IPS-18c (cell line): ENCODE results near the gene CDHR3.
"Not testable (repeated sequence)": the region's sequence is repeated elsewhere in the genome, so short reads cannot be mapped to it uniquely, and the experiment has no call there.

ENCODE experiments used
- H3K4me3 ChIP-seq: 2 replicates; pipeline ENCODE4 v1.7.0; 2013; ENCODE audit warnings: low read depth, mild to moderate bottlenecking, low read length, moderate library complexity; ENCODE audit not compliant: insufficient read depth
- H3K9me3 ChIP-seq: one replicate; pipeline ENCODE4 v1.6.1; 2013; ENCODE audit warnings: mild to moderate bottlenecking, low read length, moderate library complexity; ENCODE audit not compliant: control insufficient read depth, insufficient read depth

Gene CDHR3

GRCh38 chr7:105952917-105953595 lies 10.0 kb upstream of the CDHR3 start:
- no peaks in the 10 kb centered on the region for H3K9me3 ChIP-seq
- H3K4me3 ChIP-seq = no peak overlapping the region

- Histone ChIP-seq H3K4me3 (no peak overlapping the region), H3K9me3 (no peaks in the 10 kb centered on the region)
These were observed 8.4 kb upstream of the CDHR3 start for GRCh38 chr7:105954711-105955110.

GRCh38 chr7:105955651-105956466 lies 7.2 kb upstream of the CDHR3 start:
- H3K4me3 ChIP-seq = not testable (repeated sequence)

GRCh38 chr7:105958012-105958411 lies 5.1 kb upstream of the CDHR3 start:
- H3K4me3 ChIP-seq = no peak overlapping the region
- no peaks in the 10 kb centered on the region for H3K9me3 ChIP-seq

More at GRCh38 chr7:105955651-105956466, 7.2 kb upstream of the CDHR3 start:
- not testable (repeated sequence) for H3K9me3 ChIP-seq

- Histone ChIP-seq H3K9me3 (no peaks in the 10 kb centered on the region), H3K4me3 (no peak overlapping the region)
These were observed 711 bp upstream of the CDHR3 start for GRCh38 chr7:105962353-105962752.

GRCh38 chr7:105971845-105972244 lies 8.8 kb downstream of the CDHR3 start:
- no peaks in the 10 kb centered on the region for H3K9me3 ChIP-seq
- H3K4me3 ChIP-seq = no peak overlapping the region

GRCh38 chr7:105972276-105972675 lies 9.2 kb downstream of the CDHR3 start:
- Histone ChIP-seq H3K9me3 (no peaks in the 10 kb centered on the region), H3K4me3 (no peak overlapping the region)

- H3K9me3 ChIP-seq = peaks cover 3% of the 10 kb centered on the region
- no peak overlapping the region for H3K4me3 ChIP-seq
These were observed 11.4 kb downstream of the CDHR3 start for GRCh38 chr7:105974471-105974870.

- Histone ChIP-seq H3K4me3 (no peak overlapping the region), H3K9me3 (peaks cover 3% of the 10 kb centered on the region)
These were observed 12.8 kb downstream of the CDHR3 start for GRCh38 chr7:105975770-105976417.

GRCh38 chr7:105976868-105977267 lies 13.8 kb downstream of the CDHR3 start:
- no peak overlapping the region for H3K4me3 ChIP-seq

GRCh38 chr7:105978035-105978434 lies 15.0 kb downstream of the CDHR3 start:
- Histone ChIP-seq H3K4me3 (no peak overlapping the region), H3K9me3 (peaks cover 3% of the 10 kb centered on the region)

More at GRCh38 chr7:105976868-105977267, 13.8 kb downstream of the CDHR3 start:
- peaks cover 3% of the 10 kb centered on the region for H3K9me3 ChIP-seq

GRCh38 chr7:105978974-105979373 lies 15.9 kb downstream of the CDHR3 start:
- Histone ChIP-seq H3K9me3 (peaks cover 3% of the 10 kb centered on the region), H3K4me3 (no peak overlapping the region)

- Histone ChIP-seq H3K9me3 (peaks cover 3% of the 10 kb centered on the region), H3K4me3 (no peak overlapping the region)
These were observed 16.3 kb downstream of the CDHR3 start for GRCh38 chr7:105979405-105979804.

- Histone ChIP-seq H3K4me3 (no peak overlapping the region), H3K9me3 (peaks cover 3% of the 10 kb centered on the region)
These were observed 17.8 kb downstream of the CDHR3 start for GRCh38 chr7:105980645-105981396.

- peaks cover 3% of the 10 kb centered on the region for H3K9me3 ChIP-seq
- H3K4me3 ChIP-seq = no peak overlapping the region
These were observed 19.3 kb downstream of the CDHR3 start for GRCh38 chr7:105982388-105982787.

- not testable (repeated sequence) for H3K9me3 ChIP-seq, H3K4me3 ChIP-seq
These were observed 21.7 kb downstream of the CDHR3 start for GRCh38 chr7:105984808-105985207.

GRCh38 chr7:105985229-105985628 lies 22.2 kb downstream of the CDHR3 start:
- H3K9me3 ChIP-seq = no peaks in the 10 kb centered on the region

More at GRCh38 chr7:105985229-105985628, 22.2 kb downstream of the CDHR3 start:
- no peak overlapping the region for H3K4me3 ChIP-seq
